ENCODE data around the gene EN2. TPM values are rescaled to one million over a fixed set of nuclear protein-coding genes. Genes with fewer than 3 reads are reported as not detected.

EN2 gene
- polyA plus RNA-seq, 1 experiment: not detected

- POLR2A ChIA-PET: no interaction called here
- Histone ChIP-seq H3K9me3 (ENCODE audit: control insufficient read depth, insufficient read depth, low read length) (no peaks in the 10 kb centered on the region), H3K4me3 (ENCODE audit: low read depth, low read length) (no peak overlapping the region), H3K27ac (ENCODE audit: low read depth, low read length) (no peak overlapping the region), H3K27me3 (ENCODE audit: control insufficient read depth, insufficient read depth, low read length) (peaks cover 5% of the 10 kb centered on the region)
- TF ChIP-seq CTCF (IDR thresholded peaks at IDR 0.05; ENCODE audit: low read depth, low read length): no peak
- no peak for DNase-seq (ENCODE audit: low read depth, low spot score)
- CTCF ChIA-PET: no interaction called here
These were observed 26.7 kb upstream of the EN2 start for GRCh38 chr7:155431231-155431630.

GRCh38 chr7:155431711-155432110 lies 26.2 kb upstream of the EN2 start:
- Histone ChIP-seq H3K27ac (ENCODE audit: low read depth, low read length) (no peak overlapping the region), H3K9me3 (ENCODE audit: control insufficient read depth, insufficient read depth, low read length) (no peaks in the 10 kb centered on the region), H3K4me3 (ENCODE audit: low read depth, low read length) (no peak overlapping the region), H3K27me3 (ENCODE audit: control insufficient read depth, insufficient read depth, low read length) (peaks cover 5% of the 10 kb centered on the region)
- TF ChIP-seq CTCF (IDR thresholded peaks at IDR 0.05; ENCODE audit: low read depth, low read length): no peak
- ChIA-PET POLR2A (no interaction called here), CTCF (no interaction called here)
- DNase-seq (ENCODE audit: low read depth, low spot score): no peak

GRCh38 chr7:155435110-155435509 lies 22.8 kb upstream of the EN2 start:
- peaks cover 4% of the 10 kb centered on the region for H3K27me3 ChIP-seq (ENCODE audit: control insufficient read depth, insufficient read depth, low read length)
- H3K27ac ChIP-seq (ENCODE audit: low read depth, low read length): no peak overlapping the region
- DNase-seq (ENCODE audit: low read depth, low spot score): no peak
- H3K9me3 ChIP-seq (ENCODE audit: control insufficient read depth, insufficient read depth, low read length): no peaks in the 10 kb centered on the region
- H3K4me3 ChIP-seq (ENCODE audit: low read depth, low read length): no peak overlapping the region
- ChIA-PET CTCF (interaction anchor here (0.6 kb wide), 1 partner anchor 31 kb away, joined by 3 read pairs; no protein-coding TSS in a partner anchor), POLR2A (no interaction called here)
- TF ChIP-seq CTCF (IDR thresholded peaks at IDR 0.05; ENCODE audit: low read depth, low read length): no peak

GRCh38 chr7:155437836-155438235 lies 20.1 kb upstream of the EN2 start:
- H3K4me3 ChIP-seq (ENCODE audit: low read depth, low read length): no peak overlapping the region
- H3K9me3 ChIP-seq (ENCODE audit: control insufficient read depth, insufficient read depth, low read length): no peaks in the 10 kb centered on the region
- H3K27ac ChIP-seq (ENCODE audit: low read depth, low read length): no peak overlapping the region
- peaks cover 2% of the 10 kb centered on the region for H3K27me3 ChIP-seq (ENCODE audit: control insufficient read depth, insufficient read depth, low read length)
- no peak for TF ChIP-seq CTCF (IDR thresholded peaks at IDR 0.05; ENCODE audit: low read depth, low read length)
- POLR2A ChIA-PET: no interaction called here
- CTCF ChIA-PET: no interaction called here
- DNase-seq (ENCODE audit: low read depth, low spot score): no peak

GRCh38 chr7:155438777-155439176 lies 19.2 kb upstream of the EN2 start:
- TF ChIP-seq CTCF (IDR thresholded peaks at IDR 0.05; ENCODE audit: low read depth, low read length): no peak
- ChIA-PET POLR2A (no interaction called here), CTCF (no interaction called here)
- Histone ChIP-seq H3K27ac (ENCODE audit: low read depth, low read length) (no peak overlapping the region), H3K9me3 (ENCODE audit: control insufficient read depth, insufficient read depth, low read length) (no peaks in the 10 kb centered on the region), H3K27me3 (ENCODE audit: control insufficient read depth, insufficient read depth, low read length) (peaks cover 2% of the 10 kb centered on the region), H3K4me3 (ENCODE audit: low read depth, low read length) (no peak overlapping the region)
- no peak for DNase-seq (ENCODE audit: low read depth, low spot score)

All from AG04450 (cell line).